ENCODE data around the gene ZFYVE27.

The ZFYVE27 gene

GRCh38 chr10:97795886-97796285, 59.0 kb downstream of the ZFYVE27 start:
- TF ChIP-seq TEAD4 (IDR thresholded peaks at IDR 0.05) (no peak), CEBPB (IDR thresholded peaks at IDR 0.05) (no peak), TAF1 (IDR thresholded peaks at IDR 0.05; ENCODE audit: low read depth) (no peak)

GRCh38 chr10:97796651-97797050, 59.7 kb downstream of the ZFYVE27 start:
- no peak for TF ChIP-seq USF1 (IDR thresholded peaks at IDR 0.05)
- no peak for TF ChIP-seq CEBPB (IDR thresholded peaks at IDR 0.05)
- TF ChIP-seq TAF1 (IDR thresholded peaks at IDR 0.05; ENCODE audit: low read depth): no peak
- TF ChIP-seq TCF12 (IDR thresholded peaks at IDR 0.05; ENCODE audit: low read depth): no peak
- no peak for TF ChIP-seq TEAD4 (IDR thresholded peaks at IDR 0.05)
- TF ChIP-seq REST (IDR thresholded peaks at IDR 0.05; ENCODE audit: low read depth): no peak
- no peak for TF ChIP-seq NFIC (IDR thresholded peaks at IDR 0.05)
- TF ChIP-seq ZBTB7A (IDR thresholded peaks at IDR 0.05; ENCODE audit: low read depth): no peak
- TF ChIP-seq EP300 (IDR thresholded peaks at IDR 0.05; ENCODE audit: borderline replicate concordance): no peak
- TF ChIP-seq RAD21 (IDR thresholded peaks at IDR 0.05; ENCODE audit: low read depth): no peak
- no peak for TF ChIP-seq EGR1 (IDR thresholded peaks at IDR 0.05)
- no peak for TF ChIP-seq CREB1 (IDR thresholded peaks at IDR 0.05; ENCODE audit: low read depth)
- TF ChIP-seq MAX (IDR thresholded peaks at IDR 0.05): no peak
- TF ChIP-seq YY1 (IDR thresholded peaks at IDR 0.05; ENCODE audit: low read depth): no peak
- TF ChIP-seq FOXM1 (IDR thresholded peaks at IDR 0.05; ENCODE audit: borderline replicate concordance, low read depth): no peak

- TF ChIP-seq YY1 (IDR thresholded peaks at IDR 0.05; ENCODE audit: low read depth) (no peak), TCF12 (IDR thresholded peaks at IDR 0.05; ENCODE audit: low read depth) (no peak), CEBPB (IDR thresholded peaks at IDR 0.05) (no peak)
Measured at GRCh38 chr10:97798958-97799610, 62.2 kb downstream of the ZFYVE27 start.

GRCh38 chr10:97800474-97800873, 63.5 kb downstream of the ZFYVE27 start:
- no peak for TF ChIP-seq TAF1 (IDR thresholded peaks at IDR 0.05; ENCODE audit: low read depth)
- TF ChIP-seq MAX (IDR thresholded peaks at IDR 0.05): no peak
- no peak for TF ChIP-seq ZBTB7A (IDR thresholded peaks at IDR 0.05; ENCODE audit: low read depth)
- no peak for TF ChIP-seq EGR1 (IDR thresholded peaks at IDR 0.05)
- no peak for TF ChIP-seq RAD21 (IDR thresholded peaks at IDR 0.05; ENCODE audit: low read depth)
- no peak for TF ChIP-seq CREB1 (IDR thresholded peaks at IDR 0.05; ENCODE audit: low read depth)
- TF ChIP-seq NFIC (IDR thresholded peaks at IDR 0.05): no peak
- TF ChIP-seq REST (IDR thresholded peaks at IDR 0.05; ENCODE audit: low read depth): no peak
- TF ChIP-seq CEBPB (IDR thresholded peaks at IDR 0.05): no peak
- TF ChIP-seq EP300 (IDR thresholded peaks at IDR 0.05; ENCODE audit: borderline replicate concordance): no peak
- no peak for TF ChIP-seq USF1 (IDR thresholded peaks at IDR 0.05)
- TF ChIP-seq TCF12 (IDR thresholded peaks at IDR 0.05; ENCODE audit: low read depth): no peak
- no peak for TF ChIP-seq TEAD4 (IDR thresholded peaks at IDR 0.05)
- no peak for TF ChIP-seq FOXM1 (IDR thresholded peaks at IDR 0.05; ENCODE audit: borderline replicate concordance, low read depth)
- no peak for TF ChIP-seq YY1 (IDR thresholded peaks at IDR 0.05; ENCODE audit: low read depth)

- no peak for TF ChIP-seq RAD21 (IDR thresholded peaks at IDR 0.05; ENCODE audit: low read depth)
- no peak for TF ChIP-seq EP300 (IDR thresholded peaks at IDR 0.05; ENCODE audit: borderline replicate concordance)
- TF ChIP-seq REST (IDR thresholded peaks at IDR 0.05; ENCODE audit: low read depth): peak; percentile 58
Measured at GRCh38 chr10:97801422-97801821, 64.5 kb downstream of the ZFYVE27 start.
